Left ventricle myocardium superior (tissue), 1 donor: Measurements from ENCODE around the gene RUVBL1. TPM values are rescaled to one million over a fixed set of nuclear protein-coding genes. Genes with fewer than 3 reads are reported as not detected.
"Not testable (repeated sequence)": the region's sequence is repeated elsewhere in the genome, so short reads cannot be mapped to it uniquely, and the experiment has no call there.

Experiments
- ATAC-seq: fragments of 200-7000 bp; cut with Tn5 transposase; one replicate; pipeline ENCODE4 v1.9.1; 2020; ENCODE audit warnings: mild to moderate bottlenecking, moderate library complexity
- DNase-seq: peaks from one replicate; pipeline ENCODE4 v3.0.0-alpha.2; 2020
- intact Hi-C: fragments of 100-400 bp; cut with micrococcal nuclease; formaldehyde crosslinking; loops from one replicate; pipeline ENCODE4 v1.11.0; 2022
- long read RNA-seq: library from polyadenylated mRNA; unstranded; transcript quantifications from one replicate; pipeline ENCODE4 v2.0.0, GENCODE V29; 2021
- total RNA-seq: library from RNA; stranded (reverse); fragmentation: NEBNext Ultra II Directional; extraction: Animal tissue kit (Norgen Biotek cat#: 25700); gene quantifications from one replicate; pipeline ENCODE4 v1.2.1, GENCODE V29; 2021
- donor health status: DM: no; HTN: yes; CAD: no; lungs with severe emphysema.

The RUVBL1 gene
- total RNA-seq = 22.6 TPM
- long read RNA-seq, transcript RUVBL1-201 (11 exons, 1,761 nt) = major isoform, 21 of 37 reads
- long read RNA-seq, partial matches to known transcripts = 2 of 37 reads
- long read RNA-seq, other reads (novel, unspliced or antisense) = 14 of 37 reads

- peak; percentile 99 for ATAC-seq
- intact Hi-C loops = no loop called here
- peak; percentile 98 for DNase-seq
These were observed at the start of gene RUVBL1 for GRCh38 chr3:128123538-128124368. RUVBL1 (minus strand) TSS chr3:128123812; CDS start chr3:128123724, 88 bp downstream.

DNA sequence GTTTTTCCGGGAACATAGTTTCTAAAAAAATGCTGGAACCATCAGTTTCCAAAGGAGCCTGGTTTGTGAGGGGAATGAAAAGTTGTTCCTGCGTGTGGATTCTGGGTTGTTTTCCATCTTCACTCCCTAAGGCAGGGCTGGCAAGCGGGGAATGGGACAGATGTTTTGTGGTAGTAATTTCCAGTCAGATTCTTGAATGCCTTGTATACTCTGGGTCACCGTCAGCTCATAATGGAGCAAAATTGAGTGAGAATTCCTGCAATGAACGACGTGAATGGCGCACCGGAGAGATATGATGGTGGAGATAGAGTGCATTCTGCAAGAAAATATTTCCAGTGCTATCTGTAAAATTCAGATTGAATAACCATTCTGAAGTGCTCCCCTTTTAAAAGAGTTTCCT lies 49.6 kb upstream of the RUVBL1 start:
- DNase-seq (no peak), ATAC-seq (no peak)
- intact Hi-C loops = no loop called here

DNA sequence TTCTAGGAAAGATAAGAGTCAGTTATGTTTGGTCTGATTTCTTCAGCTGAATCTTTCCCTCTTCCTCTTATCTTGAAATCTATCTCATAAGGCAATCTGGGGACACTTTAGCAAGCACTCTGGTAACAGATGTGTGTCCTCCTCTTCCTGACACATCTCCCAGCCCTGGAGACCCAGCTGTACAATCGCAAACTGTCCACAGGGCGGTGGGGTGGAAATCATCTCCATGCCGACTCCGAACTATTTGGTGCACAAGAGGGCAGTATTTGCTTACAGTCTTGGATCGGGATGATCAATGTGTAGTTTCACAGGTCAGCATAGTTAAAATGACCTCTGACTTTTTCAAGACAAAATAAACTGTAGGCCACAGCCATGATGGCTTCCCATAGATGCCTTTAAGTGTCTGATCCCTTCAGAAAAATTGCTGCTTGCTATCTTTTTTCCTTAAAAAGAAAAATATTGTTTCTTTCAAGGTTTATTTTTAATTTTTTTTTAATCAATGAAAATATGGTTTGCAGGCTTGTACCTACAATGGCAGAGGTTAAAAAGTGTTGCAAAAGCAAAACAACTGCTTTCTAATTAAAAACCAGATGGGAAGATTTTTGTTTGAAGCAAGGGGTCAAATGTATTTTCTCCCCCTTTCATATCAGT lies 47.4 kb upstream of the RUVBL1 start:
- ATAC-seq (peak; percentile 65), DNase-seq (no peak)
- intact Hi-C loops = no loop called here

- DNase-seq (no peak), ATAC-seq (no peak)
- intact Hi-C loops = no loop called here
These were observed 45.2 kb upstream of the RUVBL1 start for GRCh38 chr3:128168836-128169235.

DNA sequence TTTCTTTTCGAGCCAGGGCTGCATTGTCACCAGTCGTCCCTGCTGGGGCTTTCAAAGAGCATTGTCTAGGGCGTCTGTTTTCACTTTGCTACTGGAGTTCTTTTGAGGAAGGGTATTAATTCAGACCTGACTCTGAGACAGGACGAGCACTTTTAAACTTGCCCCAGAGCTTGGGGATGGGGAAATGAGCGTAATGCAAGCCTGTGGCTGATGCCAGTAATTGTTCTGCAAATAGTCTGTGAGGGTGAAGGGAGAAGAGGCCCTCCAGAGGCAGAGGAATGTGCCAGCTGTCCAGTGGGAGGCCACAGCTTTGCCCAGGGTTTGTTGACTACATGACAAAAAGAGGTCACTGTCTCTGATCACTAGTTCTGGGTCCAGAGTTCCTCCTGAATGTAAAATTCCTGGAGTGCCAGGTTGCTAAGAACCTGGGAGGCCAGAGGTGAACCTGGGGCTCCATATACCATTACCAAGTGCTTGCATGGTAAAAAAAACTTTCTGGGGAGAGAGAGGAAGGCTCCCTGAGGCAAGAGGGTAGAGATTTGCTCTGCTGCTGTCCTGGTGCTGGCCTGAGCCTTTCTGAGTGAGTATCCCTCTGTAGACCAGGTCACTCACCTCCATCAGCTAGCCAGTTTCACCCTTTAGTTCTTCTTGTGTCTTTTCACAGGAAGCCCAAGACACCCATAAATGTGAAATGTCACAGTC lies 44.5 kb upstream of the RUVBL1 start:
- ATAC-seq (peak; percentile 74), DNase-seq (no peak)
- intact Hi-C loops = no loop called here

DNA sequence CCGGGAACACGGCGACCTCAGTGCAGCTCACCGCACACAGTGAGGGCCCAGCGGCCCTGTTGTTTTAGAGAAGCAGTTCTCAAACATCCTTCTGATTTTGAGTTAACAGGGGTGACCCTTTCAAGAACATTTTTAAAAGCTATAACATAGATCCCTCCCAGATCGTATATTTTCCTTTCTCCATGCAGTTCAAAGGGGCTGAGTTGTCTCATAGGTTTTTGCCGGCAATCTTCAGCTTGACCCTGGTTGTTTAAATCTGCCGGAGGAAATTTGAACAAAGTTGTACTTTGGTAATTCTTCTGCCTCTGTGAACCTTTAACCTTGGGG lies 44.0 kb upstream of the RUVBL1 start:
- ATAC-seq (no peak), DNase-seq (no peak)
- intact Hi-C loops = no loop called here

- no peak for ATAC-seq
- intact Hi-C loops = no loop called here
- DNase-seq = no peak
These were observed 43.4 kb upstream of the RUVBL1 start for GRCh38 chr3:128166971-128167453.

- no peak for DNase-seq
- intact Hi-C loops = no loop called here
- ATAC-seq = no peak
These were observed 39.8 kb upstream of the RUVBL1 start for GRCh38 chr3:128163432-128163831.

- intact Hi-C loops = no loop called here
- DNase-seq = no peak
- no peak for ATAC-seq
These were observed 37.0 kb upstream of the RUVBL1 start for GRCh38 chr3:128160661-128161060.

DNA sequence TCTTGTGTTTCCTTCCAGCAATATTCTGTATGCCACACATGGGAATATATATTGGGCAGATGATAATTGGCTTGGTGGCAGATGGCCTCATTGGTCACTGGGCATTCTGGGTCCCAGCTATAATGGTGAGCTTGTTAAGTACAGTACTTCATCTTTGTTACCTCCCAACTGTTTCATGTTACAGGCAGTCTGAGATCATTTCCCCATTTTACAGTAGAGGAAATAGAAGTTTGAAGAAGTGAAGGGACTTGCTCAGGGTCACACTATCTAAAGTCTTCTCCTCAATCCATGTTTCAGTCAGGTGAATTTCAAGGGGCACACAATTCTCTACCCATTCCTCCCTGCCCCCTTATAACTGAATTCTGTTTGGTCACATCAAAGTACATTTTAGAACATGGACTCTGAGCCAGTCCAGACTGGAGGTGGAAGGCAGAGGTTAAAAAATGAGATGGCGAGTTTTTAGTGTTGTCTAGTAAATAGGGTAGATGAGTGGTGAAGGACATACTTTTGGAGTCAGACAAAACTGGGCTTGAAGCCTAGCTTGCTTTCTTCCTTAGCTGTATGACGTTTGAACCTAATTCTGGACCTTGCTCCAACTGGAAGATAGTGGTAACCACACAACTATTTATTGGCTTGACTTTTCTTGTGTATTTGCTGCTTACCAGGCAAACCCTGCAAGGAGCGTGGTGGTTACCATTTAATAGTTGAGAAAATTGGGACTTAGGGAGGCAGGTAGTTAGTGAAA lies 32.2 kb upstream of the RUVBL1 start:
- intact Hi-C loops = no loop called here
- peak; percentile 62 for ATAC-seq
- DNase-seq = no peak

- DNase-seq, intact Hi-C loops, ATAC-seq: not testable (repeated sequence)
These were observed 30.7 kb upstream of the RUVBL1 start for GRCh38 chr3:128154354-128154753.

- DNase-seq = peak; percentile 88
- ATAC-seq = peak; percentile 91
- intact Hi-C loops = no loop called here
These were observed 29.8 kb upstream of the RUVBL1 start, which contains the start of gene EEFSEC for GRCh38 chr3:128153156-128154041. EEFSEC (plus strand) TSS chr3:128153481; CDS start chr3:128153508, 27 bp downstream.

GRCh38 chr3:128152419-128153155 lies 29.0 kb upstream of the RUVBL1 start:
- no peak for DNase-seq
- intact Hi-C loops = no loop called here
- ATAC-seq = peak; percentile 38

GRCh38 chr3:128151758-128152274 lies 28.2 kb upstream of the RUVBL1 start:
- intact Hi-C loops = no loop called here
- ATAC-seq (no peak), DNase-seq (no peak)

GRCh38 chr3:128149650-128150049 lies 26.0 kb upstream of the RUVBL1 start:
- ATAC-seq (no peak), DNase-seq (peak; percentile 43)

DNA sequence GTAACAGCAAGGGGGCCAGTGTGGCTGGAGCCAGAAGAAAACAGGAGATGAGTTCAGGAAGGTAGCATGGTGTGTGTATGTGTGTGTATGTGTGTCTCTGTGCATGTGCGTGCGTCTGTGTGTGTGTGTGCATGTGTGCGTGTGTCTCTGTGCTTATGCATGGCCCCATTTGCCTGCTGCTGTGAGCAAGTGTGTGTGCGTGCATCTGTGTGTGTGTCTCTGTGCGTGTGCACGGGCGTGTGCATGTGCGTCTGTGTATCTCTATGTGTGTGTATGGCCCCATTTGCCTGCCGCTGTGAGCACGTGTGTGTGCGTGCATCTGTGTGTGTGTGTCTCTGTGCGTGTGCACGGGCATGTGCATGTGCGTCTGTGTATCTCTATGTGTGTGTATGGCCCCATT lies 22.6 kb upstream of the RUVBL1 start:
- intact Hi-C loops = no loop called here
- no peak for ATAC-seq
- no peak for DNase-seq

More at GRCh38 chr3:128149650-128150049, 26.0 kb upstream of the RUVBL1 start:
- intact Hi-C loops = no loop called here

DNA sequence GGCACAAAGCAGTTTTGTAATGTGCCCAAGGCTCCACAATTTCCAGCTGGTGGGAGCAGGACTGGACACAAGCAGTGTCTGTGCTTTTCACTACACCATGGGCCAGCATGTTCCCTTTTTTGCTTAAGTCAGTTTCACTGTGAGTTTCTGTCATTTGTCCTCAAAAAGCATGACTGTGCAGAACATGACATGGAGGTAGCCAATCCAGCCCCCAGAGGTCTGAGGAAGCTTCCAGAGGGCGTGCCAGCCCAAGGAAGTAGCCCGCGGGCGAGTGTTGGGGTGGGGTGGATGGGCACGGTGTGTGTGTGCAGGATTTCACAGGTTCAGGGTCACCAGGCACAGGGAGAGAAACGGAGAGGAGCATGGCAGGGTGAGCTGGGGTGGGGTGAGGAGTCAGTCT lies 21.7 kb upstream of the RUVBL1 start:
- intact Hi-C loops = no loop called here
- peak; percentile 57 for DNase-seq
- peak; percentile 61 for ATAC-seq
